Astrocyte (in vitro differentiated cells and primary cell): ENCODE measurements around the gene CADM1. TPM values are rescaled to one million over a fixed set of nuclear protein-coding genes. Genes with fewer than 3 reads are reported as not detected.

Source experiments
- DNase-seq: peaks from one replicate; pipeline ENCODE4 v3.0.0-alpha.2; 2010; ENCODE audit warnings: low read depth
- FAIRE-seq: peaks from 2 replicates; lab custom pipeline; 2011; peaks lifted over from hg19 to GRCh38; lab: Jason Lieb, UNC
- H2AFZ ChIP-seq: 2 replicates; pipeline ENCODE4 v1.6.0; 2012; ENCODE audit warnings: low read depth, low read length, inconsistent platforms
- H3K27ac ChIP-seq: 2 replicates; pipeline ENCODE4 v1.5.1; 2011; ENCODE audit warnings: low read depth, low read length, inconsistent platforms
- H3K27me3 ChIP-seq: 2 replicates; pipeline ENCODE4 v1.6.0; 2011; ENCODE audit warnings: low read length, inconsistent platforms; ENCODE audit not compliant: insufficient read depth
- H3K36me3 ChIP-seq: 2 replicates; pipeline ENCODE4 v1.5.1; 2011; ENCODE audit warnings: low read length, inconsistent platforms; ENCODE audit not compliant: insufficient read depth
- H3K4me1 ChIP-seq: 2 replicates; pipeline ENCODE4 v1.5.1; 2011; ENCODE audit warnings: low read length, inconsistent platforms; ENCODE audit not compliant: insufficient read depth
- H3K4me2 ChIP-seq: 2 replicates; pipeline ENCODE4 v1.6.0; 2012; ENCODE audit warnings: low read length, inconsistent platforms
- H3K4me3 ChIP-seq: 2 replicates; pipeline ENCODE4 v1.5.1; 2011; ENCODE audit warnings: low read depth, mild to moderate bottlenecking, low read length, inconsistent platforms; ENCODE audit not compliant: insufficient read depth
- H3K79me2 ChIP-seq: 2 replicates; pipeline ENCODE4 v1.6.0; 2012; ENCODE audit warnings: mild to moderate bottlenecking, low read length, inconsistent platforms; ENCODE audit not compliant: insufficient read depth
- H3K9ac ChIP-seq: 2 replicates; pipeline ENCODE4 v1.6.0; 2012; ENCODE audit warnings: mild to moderate bottlenecking, low read length, inconsistent platforms
- H3K9me3 ChIP-seq: 2 replicates; pipeline ENCODE4 v1.5.1; 2012; ENCODE audit warnings: low read depth, mild to moderate bottlenecking, low read length, inconsistent platforms; ENCODE audit not compliant: insufficient read depth
- H4K20me1 ChIP-seq: 2 replicates; pipeline ENCODE4 v1.6.0; 2012; ENCODE audit warnings: low read length, inconsistent platforms; ENCODE audit not compliant: insufficient read depth
- H3K27ac Mint-ChIP-seq: one replicate; pipeline ENCODE4 v1.8.0; 2021; ENCODE audit warnings: mild to moderate bottlenecking, mixed read lengths; ENCODE audit not compliant: unreplicated experiment
- H3K27me3 Mint-ChIP-seq: one replicate; pipeline ENCODE4 v1.8.0; 2021; ENCODE audit warnings: low read depth, mixed read lengths; ENCODE audit not compliant: unreplicated experiment
- H3K36me3 Mint-ChIP-seq: one replicate; pipeline ENCODE4 v1.8.0; 2021; ENCODE audit warnings: low read depth, mixed read lengths; ENCODE audit not compliant: unreplicated experiment
- H3K4me1 Mint-ChIP-seq: one replicate; pipeline ENCODE4 v1.8.0; 2021; ENCODE audit warnings: low read depth, mixed read lengths; ENCODE audit not compliant: unreplicated experiment
- H3K4me3 Mint-ChIP-seq: one replicate; pipeline ENCODE4 v1.8.0; 2021; ENCODE audit warnings: mild to moderate bottlenecking, moderate library complexity, mixed read lengths; ENCODE audit not compliant: unreplicated experiment
- H3K9me3 Mint-ChIP-seq: one replicate; pipeline ENCODE4 v1.8.0; 2021; ENCODE audit warnings: mild to moderate bottlenecking, mixed read lengths; ENCODE audit not compliant: unreplicated experiment
- CTCF ChIP-seq: IDR thresholded peaks from 2 replicates; pipeline ENCODE4 v1.5.1; 2011; ENCODE audit warnings: low read depth, mild to moderate bottlenecking, inconsistent platforms, low read length, moderate library complexity; ENCODE audit not compliant: insufficient read depth
- EZH2 ChIP-seq: IDR thresholded peaks from 2 replicates; pipeline ENCODE4 v1.6.1; 2012; ENCODE audit warnings: mild to moderate bottlenecking, low read length, inconsistent platforms; ENCODE audit not compliant: insufficient read depth
- total RNA-seq: library from RNA; stranded (reverse); gene quantifications from 2 replicates; pipeline ENCODE4 v1.2.1, GENCODE V29; 2021

The CADM1 gene
- total RNA-seq, 1 donor from 2014 or later, result 414 TPM

- H3K27me3 ChIP-seq, result no peaks in the 10 kb centered on the region
- H3K36me3 ChIP-seq, result no peaks in the 10 kb centered on the region
- TF ChIP-seq EZH2 (no peak), CTCF (no peak)
- no peak overlapping the region for H3K27ac Mint-ChIP-seq
- no peak overlapping the region for H3K4me2 ChIP-seq
- H3K27ac ChIP-seq, result no peak overlapping the region
- no peaks in the 10 kb centered on the region for H3K9me3 ChIP-seq
- H3K79me2 ChIP-seq, result no peaks in the 10 kb centered on the region
- no peaks in the 10 kb centered on the region for H3K27me3 Mint-ChIP-seq
- no peaks in the 10 kb centered on the region for H4K20me1 ChIP-seq
- H3K4me1 Mint-ChIP-seq, result peaks cover 53% of the 10 kb centered on the region
- DNase-seq (no peak), FAIRE-seq (no peak)
- no peak overlapping the region for H3K4me3 ChIP-seq
- no peak overlapping the region for H3K4me3 Mint-ChIP-seq
- peaks cover 26% of the 10 kb centered on the region for H3K4me1 ChIP-seq
- H3K36me3 Mint-ChIP-seq, result peaks cover 15% of the 10 kb centered on the region
- H3K9ac ChIP-seq, result no peak overlapping the region
- no peaks in the 10 kb centered on the region for H3K9me3 Mint-ChIP-seq
- no peak overlapping the region for H2AFZ ChIP-seq
Observed at GRCh38 chr11:115224551-115224950, 279.7 kb downstream of the CADM1 start.

GRCh38 chr11:115222863-115223530 is 281.2 kb downstream of the CADM1 start:
- H3K4me3 Mint-ChIP-seq, result no peak overlapping the region
- TF ChIP-seq EZH2, result no peak
- TF ChIP-seq CTCF, result no peak
- H3K27ac Mint-ChIP-seq, result peak overlapping the region; percentile 85
- Histone ChIP-seq H3K9ac (no peak overlapping the region), H3K27ac (peak overlapping the region; percentile 44), H3K4me3 (no peak overlapping the region), H4K20me1 (no peaks in the 10 kb centered on the region), H3K79me2 (no peaks in the 10 kb centered on the region), H2AFZ (no peak overlapping the region), H3K36me3 (no peaks in the 10 kb centered on the region), H3K4me1 (peaks cover 26% of the 10 kb centered on the region), H3K4me2 (peak overlapping the region; percentile 51), H3K9me3 (no peaks in the 10 kb centered on the region), H3K27me3 (no peaks in the 10 kb centered on the region)
- H3K4me1 Mint-ChIP-seq, result peaks cover 54% of the 10 kb centered on the region
- H3K36me3 Mint-ChIP-seq, result peaks cover 17% of the 10 kb centered on the region
- DNase-seq, result no peak
- peak; percentile 56 for FAIRE-seq
- H3K9me3 Mint-ChIP-seq, result no peaks in the 10 kb centered on the region
- H3K27me3 Mint-ChIP-seq, result no peaks in the 10 kb centered on the region

- no peak for TF ChIP-seq CTCF
- TF ChIP-seq EZH2, result no peak
- H3K27me3 Mint-ChIP-seq, result no peaks in the 10 kb centered on the region
- H3K4me1 Mint-ChIP-seq, result peaks cover 58% of the 10 kb centered on the region
- Histone ChIP-seq H3K4me3 (no peak overlapping the region), H3K9ac (no peak overlapping the region), H2AFZ (no peak overlapping the region), H3K4me2 (peak overlapping the region; percentile 51), H3K36me3 (no peaks in the 10 kb centered on the region), H3K9me3 (no peaks in the 10 kb centered on the region), H3K79me2 (no peaks in the 10 kb centered on the region), H3K27me3 (no peaks in the 10 kb centered on the region), H3K4me1 (peaks cover 26% of the 10 kb centered on the region), H3K27ac (peak overlapping the region; percentile 44), H4K20me1 (no peaks in the 10 kb centered on the region)
- no peaks in the 10 kb centered on the region for H3K9me3 Mint-ChIP-seq
- H3K4me3 Mint-ChIP-seq, result peak overlapping the region; percentile 50
- peak overlapping the region; percentile 85 for H3K27ac Mint-ChIP-seq
- FAIRE-seq (peak; percentile 86), DNase-seq (peak; percentile 98)
- H3K36me3 Mint-ChIP-seq, result peaks cover 15% of the 10 kb centered on the region
Observed at GRCh38 chr11:115222218-115222862, 281.9 kb downstream of the CADM1 start.
